GM23248 (cell line): ENCODE results near the gene CCDC175.

ENCODE experiments used
- EZH2 ChIP-seq: fragments of 200-600 bp; sonication (generic); IDR thresholded peaks from 2 replicates; pipeline ENCODE4 v1.6.1; 2018; ENCODE audit warnings: antibody characterized with exemption, mild to moderate bottlenecking; ENCODE audit not compliant: insufficient read depth, poor library complexity, severe bottlenecking
- EZH2phosphoT487 ChIP-seq: fragments of 200-600 bp; sonication (generic); IDR thresholded peaks from 2 replicates; pipeline ENCODE4 v1.6.1; 2018; ENCODE audit warnings: antibody characterized with exemption, moderate library complexity, mild to moderate bottlenecking, low read depth; ENCODE audit not compliant: insufficient read depth

DNA sequence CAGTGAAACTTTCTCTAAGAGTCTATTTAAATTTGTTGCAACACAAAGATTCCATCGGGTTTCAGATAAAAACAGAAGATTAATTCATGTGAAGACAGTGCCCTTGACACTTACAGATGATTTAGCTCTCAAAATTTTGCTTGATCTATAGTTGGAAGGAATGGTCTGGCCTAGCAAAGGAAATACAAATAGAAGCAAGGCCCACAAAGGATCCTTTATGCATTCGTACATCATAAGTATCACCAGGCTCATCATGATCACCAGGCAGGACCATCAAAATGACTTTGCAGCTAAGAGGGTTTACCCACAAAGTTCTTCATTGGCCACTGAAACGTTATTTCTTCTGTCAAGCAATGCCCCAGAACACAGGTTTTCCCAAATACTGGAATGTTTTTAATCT, 67.5 kb downstream of the CCDC175 start:
- TF ChIP-seq EZH2phosphoT487 (no peak), EZH2 (no peak)
